NCI-H2107 treated with DMSO at 0.1 percent for 48 hours (cell line): ENCODE results near the gene GSTCD.

Experiments used
- DNase-seq: peaks from one replicate; lab custom pipeline; 2025; ENCODE audit not compliant: unreplicated experiment; lab: John Stamatoyannopoulos, UW

Gene GSTCD

DNA sequence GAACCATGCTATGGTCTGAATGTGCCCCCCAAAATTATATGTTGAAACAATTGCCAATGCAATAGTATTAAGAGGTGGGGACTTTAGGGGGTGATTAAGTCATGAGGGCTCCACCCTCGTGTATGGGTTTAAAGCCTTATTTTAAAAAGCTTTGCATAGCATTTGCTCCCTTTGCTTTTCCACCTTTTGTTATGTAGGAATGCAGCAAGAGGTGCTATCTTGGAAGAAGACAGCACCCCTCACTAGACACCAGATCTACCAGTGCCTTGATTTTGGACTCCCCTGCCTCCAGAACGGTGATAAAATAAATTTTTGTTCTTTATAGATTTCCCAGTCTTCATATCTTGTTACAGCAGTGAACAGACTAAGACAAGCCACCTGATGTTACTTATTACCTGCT lies 163.4 kb downstream of the GSTCD start:
- DNase-seq = no peak

DNA sequence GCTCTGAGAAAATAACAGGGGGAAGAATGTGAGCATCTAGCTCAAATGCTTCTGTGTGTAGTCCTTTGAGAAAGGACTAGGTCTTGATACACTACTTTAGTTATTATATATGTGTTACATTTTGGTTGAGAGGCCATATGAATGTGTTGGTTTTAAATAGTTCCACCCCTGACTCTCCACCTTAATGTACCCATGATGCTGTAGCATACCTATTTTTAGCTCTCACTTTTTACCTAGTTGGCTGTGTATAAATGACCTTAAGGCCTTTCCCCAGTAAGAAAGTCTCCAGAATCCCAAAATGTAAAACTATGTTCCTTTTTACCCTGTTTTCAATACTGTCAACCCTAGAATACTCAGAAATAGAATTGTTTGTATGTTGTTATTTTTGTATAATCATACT lies 166.6 kb downstream of the GSTCD start:
- no peak for DNase-seq

- no peak for DNase-seq
Measured at GRCh38 chr4:105878668-105879067, 170.1 kb downstream of the GSTCD start.

DNA sequence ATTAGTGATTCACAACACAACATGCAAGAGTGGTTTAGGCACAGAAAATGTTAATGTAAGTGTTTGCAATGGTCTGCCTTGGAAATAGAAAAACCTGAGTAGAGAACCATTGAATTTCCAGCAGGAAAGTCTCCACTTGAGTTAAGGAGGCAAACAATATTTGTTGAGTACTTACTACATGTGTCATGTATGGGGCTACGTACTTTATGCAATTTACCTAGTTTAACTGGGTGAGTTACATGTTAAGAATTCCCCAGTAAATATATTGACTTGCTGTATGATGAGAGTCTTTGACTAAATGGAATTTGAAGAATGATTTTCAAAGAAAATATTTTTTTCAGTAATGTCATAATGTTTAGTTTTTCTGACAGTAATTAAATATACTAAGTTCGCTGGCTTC lies 178.9 kb downstream of the GSTCD start:
- DNase-seq = no peak

- peak; percentile 30 for DNase-seq
Measured at GRCh38 chr4:105894660-105895582, 186.3 kb downstream of the GSTCD start, which contains the start of gene NPNT. NPNT (plus strand) TSS chr4:105895471; CDS start chr4:105895653, 182 bp downstream.

DNA sequence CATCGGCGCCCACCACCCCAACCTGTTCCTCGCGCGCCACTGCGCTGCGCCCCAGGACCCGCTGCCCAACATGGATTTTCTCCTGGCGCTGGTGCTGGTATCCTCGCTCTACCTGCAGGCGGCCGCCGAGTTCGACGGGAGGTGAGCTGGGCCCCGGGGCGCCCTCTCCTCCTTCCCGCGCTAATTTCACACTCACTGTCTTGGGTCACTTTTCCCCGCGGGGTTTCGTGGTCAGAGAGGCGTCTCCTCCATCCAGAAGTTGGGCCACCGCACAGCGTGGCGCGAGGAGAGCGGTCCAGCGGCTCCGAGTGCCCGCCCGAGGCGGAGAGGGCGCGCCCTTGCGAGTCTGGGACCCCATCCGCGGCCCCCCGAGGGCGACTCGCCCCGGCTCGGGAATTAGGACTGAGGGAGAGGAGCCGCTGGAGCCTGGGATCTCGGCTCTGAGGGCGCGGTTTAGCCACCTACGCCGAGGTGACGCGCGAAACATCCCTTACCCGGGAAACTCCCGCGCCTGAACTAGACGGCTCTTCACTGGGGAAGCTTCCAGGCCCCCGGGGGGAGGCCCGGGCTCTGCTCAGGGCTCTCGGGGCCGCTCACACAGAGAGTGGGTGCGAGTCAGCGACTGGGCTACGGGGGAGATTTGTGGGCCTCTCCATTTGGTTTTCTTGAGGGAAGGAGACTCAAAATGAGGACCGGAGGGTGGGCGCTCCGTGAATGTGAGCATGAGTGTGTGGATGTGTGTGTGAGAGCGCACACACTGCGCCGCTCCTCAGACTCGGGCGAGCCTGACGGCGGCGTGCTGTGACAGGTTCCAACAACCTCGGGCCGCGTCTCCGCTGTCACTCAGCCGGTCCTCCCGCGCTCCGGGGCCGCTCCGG lies 187.2 kb downstream of the GSTCD start:
- no peak for DNase-seq

DNA sequence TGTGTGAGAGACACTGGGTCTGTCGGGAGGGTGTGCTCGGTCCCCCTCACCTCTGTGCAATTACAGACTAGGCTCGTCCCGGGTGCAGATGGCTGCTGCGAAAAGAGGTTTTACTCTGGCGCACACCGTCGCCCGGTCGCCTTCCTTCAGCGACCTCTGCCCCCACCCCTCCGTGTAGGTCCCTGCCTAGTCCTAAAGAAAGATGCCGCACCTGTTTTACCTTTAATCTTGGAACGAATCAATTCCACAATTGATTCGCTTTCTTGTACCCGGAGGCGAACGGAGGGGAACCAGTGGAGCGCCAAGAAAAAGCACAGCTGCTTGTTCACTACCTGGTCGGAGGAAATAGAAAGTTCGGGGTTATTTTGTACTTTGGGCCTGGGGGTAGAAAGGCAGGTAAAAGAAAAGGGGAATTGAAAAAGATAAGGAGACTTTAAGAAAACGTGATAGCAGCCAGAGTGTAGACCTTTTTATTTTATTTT lies 187.9 kb downstream of the GSTCD start:
- DNase-seq = no peak
